Esophagus muscularis mucosa (tissue), 4 donors: ENCODE results near the gene GALNT14.

Experiments
- CTCF ChIP-seq, 3 experiments: fragments of 200-600 bp in 2 of 3; fragments of 450-650 bp in 1 of 3; sonication (generic) in 2 of 3; IDR thresholded peaks; one replicate each; pipeline ENCODE4 v1.5.1; 2017 to 2019; ENCODE audit warnings: antibody characterized with exemption in 3 of 3, mild to moderate bottlenecking in 2 of 3, moderate library complexity in 1 of 3
- EP300 ChIP-seq: sonication (generic); formaldehyde crosslinking; IDR thresholded peaks from one replicate; pipeline ENCODE4 v1.6.1; 2017; ENCODE audit warnings: antibody characterized with exemption
- POLR2A ChIP-seq: fragments of 450-650 bp; IDR thresholded peaks from one replicate; pipeline ENCODE4 v1.6.1; 2017; ENCODE audit warnings: antibody characterized with exemption, moderate library complexity, mild to moderate bottlenecking, low read depth
- POLR2AphosphoS5 ChIP-seq, 2 donors: sonication (generic); formaldehyde crosslinking; IDR thresholded peaks; one replicate each; pipeline ENCODE4 v1.6.1; 2017; ENCODE audit warnings: antibody characterized with exemption in 2 of 2

DNA sequence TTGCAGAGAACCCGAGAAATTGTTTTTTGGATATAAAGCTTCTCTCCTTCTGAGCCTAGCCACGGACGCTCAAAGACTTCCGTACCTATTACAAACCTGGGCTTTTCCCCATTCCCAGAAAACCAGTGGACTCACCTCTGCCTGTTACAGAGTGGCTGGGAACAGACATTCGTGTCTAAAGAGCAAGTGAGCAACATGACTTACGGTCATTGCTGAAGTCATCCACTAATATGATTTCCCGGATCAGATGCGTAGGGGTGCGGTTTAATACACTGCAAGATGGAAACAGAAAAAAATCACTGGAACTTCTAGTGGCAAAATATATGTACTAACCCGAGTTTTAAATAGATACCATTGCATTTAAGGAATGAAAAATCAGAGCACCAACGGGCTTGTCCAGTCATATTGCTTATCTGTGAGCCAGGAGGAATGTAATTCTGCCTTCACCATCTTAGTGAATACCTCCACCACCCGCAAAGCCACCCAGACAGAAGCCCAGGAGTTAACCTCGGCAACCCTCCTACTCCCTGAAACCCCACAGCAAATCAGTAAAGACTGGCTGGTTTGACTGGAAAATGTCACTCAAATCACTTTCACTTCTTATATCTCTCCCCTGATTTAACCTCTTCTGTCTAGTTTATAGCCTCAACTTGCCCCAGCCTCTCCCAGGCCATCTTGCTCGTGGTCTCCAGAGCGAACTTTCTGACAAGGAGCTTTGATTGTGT, 179.9 kb downstream of the GALNT14 start:
- TF ChIP-seq CTCF (IDR thresholded peaks at IDR 0.05) (no peak), EP300 (no peak), POLR2AphosphoS5 (IDR thresholded peaks at IDR 0.05) (no peak), POLR2A (no peak)
